Uterus (tissue), 2 donors: ENCODE measurements around the gene CD300A.

ENCODE experiments used
- CTCF ChIP-seq, 4 experiments: fragments of 200-600 bp in 2 of 4; fragments of 450-650 bp in 2 of 4; sonication (generic) in 2 of 4; IDR thresholded peaks; one replicate each; pipeline ENCODE4 v1.5.1; 2016 to 2019; ENCODE audit warnings: antibody characterized with exemption in 4 of 4, mild to moderate bottlenecking in 2 of 4, moderate library complexity in 1 of 4
- POLR2A ChIP-seq, 2 donors: fragments of 450-650 bp; IDR thresholded peaks; one replicate each; pipeline ENCODE4 v1.6.1; 2016; ENCODE audit warnings: antibody characterized with exemption in 2 of 2, mild to moderate bottlenecking in 1 of 2, moderate library complexity in 1 of 2

DNA sequence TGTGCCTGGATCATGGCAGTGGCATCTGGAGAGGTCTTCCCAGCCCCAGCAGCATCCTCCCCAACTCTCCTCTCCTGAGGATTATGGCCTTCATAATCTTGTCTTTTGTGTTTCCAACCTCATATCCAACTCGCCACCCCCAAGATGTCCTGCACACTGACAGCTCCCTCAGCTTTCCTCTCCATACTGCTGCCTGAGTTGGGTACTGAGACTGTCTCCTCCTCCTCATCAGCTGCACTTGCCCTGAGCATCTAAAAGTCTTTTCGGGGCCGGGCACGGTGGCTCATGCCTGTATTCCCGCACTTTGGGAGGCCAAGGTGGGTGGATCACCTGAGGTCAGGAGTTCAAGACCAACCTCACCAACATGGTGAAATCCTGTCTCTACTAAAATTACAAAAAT is 62.8 kb downstream of the CD300A start:
- TF ChIP-seq CTCF (IDR thresholded peaks at IDR 0.05): no peak
- no peak for TF ChIP-seq POLR2A (IDR thresholded peaks at IDR 0.05)
